Brain pericyte (primary cell): ENCODE data around the gene SLC6A18.
"Not testable (repeated sequence)": the region's sequence is repeated elsewhere in the genome, so short reads cannot be mapped to it uniquely, and the experiment has no call there.

Experiments used
- DNase-seq: peaks from one replicate; pipeline ENCODE4 v3.0.0-alpha.2; 2012; ENCODE audit warnings: low read depth, low spot score

The SLC6A18 gene

GRCh38 chr5:1253456-1254105 is 28.4 kb downstream of the SLC6A18 start:
- no peak for DNase-seq

GRCh38 chr5:1254196-1254595 is 29.0 kb downstream of the SLC6A18 start:
- DNase-seq = no peak

- DNase-seq = no peak
These were observed 29.9 kb downstream of the SLC6A18 start for GRCh38 chr5:1255081-1255561.

GRCh38 chr5:1256776-1257175 is 31.6 kb downstream of the SLC6A18 start:
- no peak for DNase-seq

GRCh38 chr5:1257363-1257762 is 32.2 kb downstream of the SLC6A18 start:
- DNase-seq = no peak

- no peak for DNase-seq
These were observed 32.7 kb downstream of the SLC6A18 start for GRCh38 chr5:1257841-1258240.

- DNase-seq = no peak
These were observed 34.8 kb downstream of the SLC6A18 start for GRCh38 chr5:1259806-1260480.

GRCh38 chr5:1261643-1262042 is 36.5 kb downstream of the SLC6A18 start:
- no peak for DNase-seq

GRCh38 chr5:1262381-1262780 is 37.2 kb downstream of the SLC6A18 start:
- no peak for DNase-seq

GRCh38 chr5:1264211-1264610 is 39.0 kb downstream of the SLC6A18 start:
- no peak for DNase-seq

GRCh38 chr5:1265026-1265425 is 39.8 kb downstream of the SLC6A18 start:
- no peak for DNase-seq

- DNase-seq = no peak
These were observed 40.6 kb downstream of the SLC6A18 start for GRCh38 chr5:1265461-1266455.

GRCh38 chr5:1266791-1267190 is 41.6 kb downstream of the SLC6A18 start:
- no peak for DNase-seq

- not testable (repeated sequence) for DNase-seq
These were observed 42.3 kb downstream of the SLC6A18 start for GRCh38 chr5:1267464-1267863.

GRCh38 chr5:1268056-1268455 is 42.9 kb downstream of the SLC6A18 start:
- no peak for DNase-seq

- no peak for DNase-seq
These were observed 43.5 kb downstream of the SLC6A18 start for GRCh38 chr5:1268666-1269065.

GRCh38 chr5:1270426-1270825 is 45.2 kb downstream of the SLC6A18 start:
- no peak for DNase-seq

GRCh38 chr5:1270933-1271914 is 46.0 kb downstream of the SLC6A18 start:
- DNase-seq = no peak

GRCh38 chr5:1272201-1272600 is 47.0 kb downstream of the SLC6A18 start:
- no peak for DNase-seq

GRCh38 chr5:1273745-1274144 is 48.6 kb downstream of the SLC6A18 start:
- no peak for DNase-seq

GRCh38 chr5:1274471-1274870 is 49.3 kb downstream of the SLC6A18 start:
- DNase-seq = no peak
